AG04449 (cell line): Measurements from ENCODE around the gene ZNF497.

ENCODE experiments used
- CTCF ChIA-PET: fragments of 350-600 bp; formaldehyde crosslinking; extraction: SDS; loops from one replicate; lab custom pipeline; 2021; ENCODE audit warnings: antibody characterized with exemption; lab: Yijun Ruan, JAX
- POLR2A ChIA-PET: fragments of 400-600, 350-600 bp; formaldehyde crosslinking; extraction: SDS; loops from one replicate; lab custom pipeline; 2020; ENCODE audit warnings: antibody characterized with exemption, inconsistent platforms; lab: Yijun Ruan, JAX
- DNase-seq: peaks from one replicate; pipeline ENCODE4 v3.0.0-alpha.2; 2010; ENCODE audit warnings: low read depth, low spot score
- H3K4me3 ChIP-seq: 2 replicates; pipeline ENCODE4 v1.5.1; 2011; ENCODE audit warnings: low read depth, mild to moderate bottlenecking, control low read depth, low read length
- CTCF ChIP-seq: IDR thresholded peaks from one replicate; pipeline ENCODE4 v1.5.1; 2011; ENCODE audit warnings: mild to moderate bottlenecking, moderate library complexity, low read length, control low read depth, inconsistent platforms; ENCODE audit not compliant: insufficient read depth; ENCODE audit errors: missing control alignments

Gene ZNF497

GRCh38 chr19:58356766-58357480, 5.6 kb downstream of the ZNF497 start:
- no peak for DNase-seq
- ChIA-PET POLR2A (interaction anchor here (0.7 to 1.2 kb wide), 4 partner anchors 8 to 112 kb away, joined by 3 to 8 read pairs (median 4); no protein-coding TSS in a partner anchor), CTCF (no interaction called here)
- H3K4me3 ChIP-seq = peak overlapping the region; percentile 44
- TF ChIP-seq CTCF = no peak

GRCh38 chr19:58355908-58356765, 6.4 kb downstream of the ZNF497 start:
- TF ChIP-seq CTCF = no peak
- POLR2A ChIA-PET = interaction anchor here (0.7 to 1.2 kb wide), 5 partner anchors 9 to 113 kb away, joined by 3 to 8 read pairs (median 3); no protein-coding TSS in a partner anchor
- CTCF ChIA-PET = no interaction called here
- H3K4me3 ChIP-seq = peak overlapping the region; percentile 44
- no peak for DNase-seq

- no peak overlapping the region for H3K4me3 ChIP-seq
- no peak for DNase-seq
- no peak for TF ChIP-seq CTCF
- ChIA-PET POLR2A (interaction anchor here (1.0 kb wide), 2 partner anchors 8 to 15 kb away, joined by 3 read pairs; no protein-coding TSS in a partner anchor), CTCF (no interaction called here)
Measured at GRCh38 chr19:58355215-58355796, 7.2 kb downstream of the ZNF497 start.

DNA sequence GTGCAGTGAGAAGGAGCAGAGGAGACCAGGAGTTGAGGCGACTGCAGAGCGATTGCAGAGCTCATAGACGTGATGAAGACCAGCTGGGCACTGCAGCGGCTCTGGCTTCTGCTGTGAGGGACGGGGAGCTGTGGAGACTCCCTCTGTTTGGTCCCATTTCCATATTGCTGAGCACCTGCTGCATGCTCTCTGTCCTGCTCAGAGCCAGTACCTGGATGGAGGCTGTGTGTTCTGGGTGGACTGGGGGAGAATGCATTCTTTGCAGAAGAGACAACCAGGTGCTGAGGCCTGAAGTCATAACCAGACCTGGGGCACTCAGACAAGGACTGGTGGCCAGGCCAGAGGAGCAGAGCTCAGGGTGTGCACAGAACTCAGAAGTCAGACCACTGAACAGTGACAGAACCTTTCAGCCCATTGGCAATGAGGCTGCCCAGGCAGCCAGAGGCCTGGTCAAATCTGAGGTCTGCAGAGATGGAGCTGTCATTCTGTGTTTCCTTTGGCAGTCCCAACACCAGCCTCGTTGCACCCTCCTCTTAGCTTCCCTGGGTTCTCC, 8.0 kb downstream of the ZNF497 start:
- no peak overlapping the region for H3K4me3 ChIP-seq
- no peak for DNase-seq
- CTCF ChIA-PET = no interaction called here
- TF ChIP-seq CTCF = no peak
- POLR2A ChIA-PET = no interaction called here

DNA sequence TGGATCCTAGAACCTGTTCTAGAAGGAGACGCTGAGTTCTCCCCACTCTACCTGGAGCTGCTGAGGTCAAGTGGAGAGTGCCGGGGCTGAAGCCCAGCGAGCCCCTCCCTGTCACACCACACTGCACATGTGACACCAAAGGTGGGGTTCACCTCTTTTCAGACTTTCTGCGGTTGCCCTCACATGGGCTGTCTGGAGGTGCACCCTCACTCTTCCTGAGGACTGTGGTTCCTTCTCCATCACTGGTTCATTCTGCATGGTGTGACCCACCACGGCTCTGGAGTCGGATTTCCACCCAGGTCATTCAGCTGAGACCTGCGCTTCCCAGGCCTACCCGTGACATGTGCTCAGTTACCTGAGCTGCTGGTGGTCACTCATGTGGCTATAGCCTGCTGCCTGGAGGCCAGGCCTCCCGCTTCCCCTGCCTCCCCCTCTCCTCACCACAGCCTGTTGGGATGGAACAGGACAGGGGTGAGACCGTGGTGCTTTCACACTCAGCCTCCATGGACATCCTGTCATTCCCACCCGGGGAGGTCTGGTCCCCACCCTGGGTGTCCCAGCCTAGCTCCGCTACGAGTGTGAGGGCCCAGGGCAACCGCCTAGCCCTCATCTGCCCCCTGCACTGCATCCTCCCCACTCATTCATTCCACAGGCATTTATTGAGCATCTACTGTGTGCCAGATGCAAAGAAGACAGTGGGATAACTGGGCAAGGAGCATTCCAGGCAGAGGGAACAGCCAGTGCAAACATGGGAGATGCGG, 8.7 kb downstream of the ZNF497 start:
- H3K4me3 ChIP-seq = no peak overlapping the region
- no peak for TF ChIP-seq CTCF
- POLR2A ChIA-PET = no interaction called here
- CTCF ChIA-PET = no interaction called here
- no peak for DNase-seq
